Ishikawa (cell line): ENCODE results near the gene PRR9.

Experiments
- CEBPB ChIP-seq: IDR thresholded peaks from 2 replicates; pipeline ENCODE4 v1.6.1; 2012
- CREB1 ChIP-seq: IDR thresholded peaks from 2 replicates; pipeline ENCODE4 v1.6.1; 2012; ENCODE audit warnings: low read depth
- EGR1 ChIP-seq: IDR thresholded peaks from 2 replicates; pipeline ENCODE4 v1.6.1; 2012
- EP300 ChIP-seq: IDR thresholded peaks from 2 replicates; pipeline ENCODE4 v1.6.1; 2012; ENCODE audit warnings: borderline replicate concordance
- FOXM1 ChIP-seq: IDR thresholded peaks from 2 replicates; pipeline ENCODE4 v1.6.1; 2012; ENCODE audit warnings: low read depth, borderline replicate concordance
- MAX ChIP-seq: IDR thresholded peaks from 2 replicates; pipeline ENCODE4 v1.6.1; 2012
- NFIC ChIP-seq: IDR thresholded peaks from 2 replicates; pipeline ENCODE4 v1.6.1; 2012
- RAD21 ChIP-seq: IDR thresholded peaks from 2 replicates; pipeline ENCODE4 v1.6.1; 2012; ENCODE audit warnings: low read depth
- REST ChIP-seq: IDR thresholded peaks from 2 replicates; pipeline ENCODE4 v1.6.1; 2012; ENCODE audit warnings: low read depth, mild to moderate bottlenecking
- TAF1 ChIP-seq: IDR thresholded peaks from 2 replicates; pipeline ENCODE4 v1.6.1; 2012; ENCODE audit warnings: low read depth, mild to moderate bottlenecking
- TCF12 ChIP-seq: IDR thresholded peaks from 2 replicates; pipeline ENCODE4 v1.6.1; 2012; ENCODE audit warnings: low read depth
- TEAD4 ChIP-seq: IDR thresholded peaks from 2 replicates; pipeline ENCODE4 v1.6.1; 2012
- USF1 ChIP-seq: IDR thresholded peaks from 2 replicates; pipeline ENCODE4 v1.6.1; 2012
- YY1 ChIP-seq: IDR thresholded peaks from 2 replicates; pipeline ENCODE4 v1.6.1; 2012; ENCODE audit warnings: low read depth
- ZBTB7A ChIP-seq: IDR thresholded peaks from 2 replicates; pipeline ENCODE4 v1.6.1; 2012; ENCODE audit warnings: low read depth

Gene PRR9

GRCh38 chr1:153217212-153217611 lies at the start of gene PRR9:
Gene PRR9 (plus strand): TSS chr1:153217584. CDS start chr1:153218145, 561 bp downstream.
- TF ChIP-seq REST (no peak), TEAD4 (no peak), YY1 (no peak), NFIC (no peak), TAF1 (no peak), RAD21 (no peak), TCF12 (no peak), EP300 (no peak), CREB1 (no peak), CEBPB (no peak), MAX (no peak), FOXM1 (no peak), USF1 (no peak), EGR1 (no peak), ZBTB7A (no peak)

GRCh38 chr1:153168686-153169085 lies 48.7 kb upstream of the PRR9 start:
- TF ChIP-seq REST (no peak), CREB1 (no peak), TCF12 (no peak)

- TF ChIP-seq RAD21 (no peak), TAF1 (no peak), MAX (no peak), USF1 (no peak), FOXM1 (no peak), NFIC (no peak), CREB1 (no peak), ZBTB7A (no peak), TCF12 (no peak), YY1 (no peak), REST (no peak), CEBPB (no peak), TEAD4 (no peak), EP300 (no peak), EGR1 (no peak)
Measured at GRCh38 chr1:153174624-153175023, 42.8 kb upstream of the PRR9 start.

GRCh38 chr1:153178922-153179321 lies 38.5 kb upstream of the PRR9 start:
- TF ChIP-seq ZBTB7A (no peak), USF1 (no peak), YY1 (no peak), EP300 (no peak), TCF12 (no peak), MAX (no peak), TAF1 (no peak), REST (no peak), NFIC (no peak), CREB1 (no peak), EGR1 (no peak), FOXM1 (no peak), TEAD4 (no peak), RAD21 (no peak), CEBPB (no peak)
